CD1c-positive myeloid dendritic cell (primary cell): ENCODE data around the gene NKX2-3.
A peak's percentile ranks its signal among the peaks of the same experiment; 100 is the strongest.

Experiments used
- DNase-seq: peaks from one replicate; pipeline ENCODE4 v3.0.0-alpha.2; 2016; ENCODE audit errors: extremely low spot score

Gene NKX2-3

GRCh38 chr10:99539120-99539519 is 6.4 kb downstream of the NKX2-3 start:
- DNase-seq = no peak

- no peak for DNase-seq
These were observed 7.1 kb downstream of the NKX2-3 start for GRCh38 chr10:99539820-99540219.

GRCh38 chr10:99540306-99540656 is 7.5 kb downstream of the NKX2-3 start:
- DNase-seq = no peak

GRCh38 chr10:99540657-99541531 is 8.2 kb downstream of the NKX2-3 start:
- no peak for DNase-seq

GRCh38 chr10:99544322-99544721 is 11.6 kb downstream of the NKX2-3 start:
- no peak for DNase-seq

GRCh38 chr10:99548041-99548530 is 15.3 kb downstream of the NKX2-3 start:
- no peak for DNase-seq

GRCh38 chr10:99551158-99551557 is 18.4 kb downstream of the NKX2-3 start:
- DNase-seq = no peak

GRCh38 chr10:99551616-99552015 is 18.9 kb downstream of the NKX2-3 start:
- DNase-seq = no peak

- no peak for DNase-seq
These were observed 22.6 kb downstream of the NKX2-3 start for GRCh38 chr10:99555371-99555770.

- DNase-seq = no peak
These were observed 23.2 kb downstream of the NKX2-3 start for GRCh38 chr10:99555825-99556523.

GRCh38 chr10:99557044-99557443 is 24.3 kb downstream of the NKX2-3 start:
- DNase-seq = no peak

- no peak for DNase-seq
These were observed 26.0 kb downstream of the NKX2-3 start for GRCh38 chr10:99558708-99559107.

GRCh38 chr10:99560277-99561126 is 27.8 kb downstream of the NKX2-3 start:
- peak; percentile 65 for DNase-seq

GRCh38 chr10:99562631-99563030 is 29.9 kb downstream of the NKX2-3 start:
- no peak for DNase-seq

GRCh38 chr10:99564361-99564760 is 31.6 kb downstream of the NKX2-3 start:
- no peak for DNase-seq

GRCh38 chr10:99565166-99565565 is 32.4 kb downstream of the NKX2-3 start:
- DNase-seq = no peak

- DNase-seq = no peak
These were observed 36.7 kb downstream of the NKX2-3 start for GRCh38 chr10:99569253-99569939.

- no peak for DNase-seq
These were observed 37.2 kb downstream of the NKX2-3 start for GRCh38 chr10:99569961-99570360.

GRCh38 chr10:99571816-99572215 is 39.1 kb downstream of the NKX2-3 start:
- DNase-seq = no peak

GRCh38 chr10:99573790-99574189 is 41.0 kb downstream of the NKX2-3 start:
- no peak for DNase-seq

GRCh38 chr10:99579971-99580370 is 47.2 kb downstream of the NKX2-3 start:
- no peak for DNase-seq
